HuH-7 (cell line): ENCODE measurements around the gene PCDHGA1.
A peak's percentile ranks its signal among the peaks of the same experiment; 100 is the strongest.

Source experiments
- DNase-seq: peaks from one replicate; pipeline ENCODE4 v3.0.0; 2011; ENCODE audit warnings: low spot score

The PCDHGA1 gene

GRCh38 chr5:141512911-141513626, 182.8 kb downstream of the PCDHGA1 start:
- DNase-seq, result no peak

GRCh38 chr5:141513627-141514329, 183.5 kb downstream of the PCDHGA1 start:
- DNase-seq, result no peak

- no peak for DNase-seq
These were observed 184.2 kb downstream of the PCDHGA1 start for GRCh38 chr5:141514330-141515133.

- no peak for DNase-seq
These were observed 184.8 kb downstream of the PCDHGA1 start for GRCh38 chr5:141515141-141515540.

GRCh38 chr5:141515946-141516671, 185.8 kb downstream of the PCDHGA1 start:
- no peak for DNase-seq

GRCh38 chr5:141516672-141517025, 186.3 kb downstream of the PCDHGA1 start:
- no peak for DNase-seq

- no peak for DNase-seq
These were observed 187.0 kb downstream of the PCDHGA1 start for GRCh38 chr5:141517312-141517711.

GRCh38 chr5:141517880-141518617, 187.7 kb downstream of the PCDHGA1 start:
- DNase-seq, result no peak

- DNase-seq, result no peak
These were observed 188.3 kb downstream of the PCDHGA1 start for GRCh38 chr5:141518618-141519015.

- no peak for DNase-seq
These were observed 189.6 kb downstream of the PCDHGA1 start for GRCh38 chr5:141519605-141520565.

GRCh38 chr5:141521244-141521781, 191.0 kb downstream of the PCDHGA1 start:
- peak; percentile 40 for DNase-seq

GRCh38 chr5:141522301-141522700, 192.0 kb downstream of the PCDHGA1 start:
- DNase-seq, result no peak

GRCh38 chr5:141523991-141524390, 193.7 kb downstream of the PCDHGA1 start:
- DNase-seq, result no peak

GRCh38 chr5:141524604-141525597, 194.6 kb downstream of the PCDHGA1 start:
- peak; percentile 78 for DNase-seq

GRCh38 chr5:141525653-141526052, 195.3 kb downstream of the PCDHGA1 start:
- no peak for DNase-seq

- no peak for DNase-seq
These were observed 197.1 kb downstream of the PCDHGA1 start for GRCh38 chr5:141527426-141527825.

- DNase-seq, result no peak
These were observed 198.1 kb downstream of the PCDHGA1 start for GRCh38 chr5:141528291-141528984.

GRCh38 chr5:141529002-141529401, 198.7 kb downstream of the PCDHGA1 start:
- no peak for DNase-seq
